GM10248 (cell line): Measurements from ENCODE around the gene SH3BP5.
A peak's percentile ranks its signal among the peaks of the same experiment; 100 is the strongest.
"Not testable (repeated sequence)": the region's sequence is repeated elsewhere in the genome, so short reads cannot be mapped to it uniquely, and the experiment has no call there.

Experiments
- CTCF ChIA-PET: fragments of 300-600 bp; sonication (Branson Sonifier 250); formaldehyde crosslinking; extraction: SDS; loops from one replicate; lab custom pipeline; 2021; ENCODE audit warnings: antibody characterized with exemption; lab: Yijun Ruan, JAX
- POLR2A ChIA-PET: fragments of 350-650 bp; sonication (Branson Sonifier 250); formaldehyde crosslinking; extraction: SDS; loops from one replicate; lab custom pipeline; 2020; ENCODE audit warnings: antibody characterized with exemption; lab: Yijun Ruan, JAX
- DNase-seq: peaks from one replicate; pipeline ENCODE4 v3.0.0; 2012; ENCODE audit errors: extremely low spot score
- TF ChIP-seq, protein P1 (sequence below): IDR thresholded peaks from 2 replicates; pipeline ENCODE4 v1.5.1; 2012; ENCODE audit warnings: mild to moderate bottlenecking, low read depth; ENCODE audit errors: extremely low read depth, missing control alignments, control extremely low read depth

The SH3BP5 gene

DNA sequence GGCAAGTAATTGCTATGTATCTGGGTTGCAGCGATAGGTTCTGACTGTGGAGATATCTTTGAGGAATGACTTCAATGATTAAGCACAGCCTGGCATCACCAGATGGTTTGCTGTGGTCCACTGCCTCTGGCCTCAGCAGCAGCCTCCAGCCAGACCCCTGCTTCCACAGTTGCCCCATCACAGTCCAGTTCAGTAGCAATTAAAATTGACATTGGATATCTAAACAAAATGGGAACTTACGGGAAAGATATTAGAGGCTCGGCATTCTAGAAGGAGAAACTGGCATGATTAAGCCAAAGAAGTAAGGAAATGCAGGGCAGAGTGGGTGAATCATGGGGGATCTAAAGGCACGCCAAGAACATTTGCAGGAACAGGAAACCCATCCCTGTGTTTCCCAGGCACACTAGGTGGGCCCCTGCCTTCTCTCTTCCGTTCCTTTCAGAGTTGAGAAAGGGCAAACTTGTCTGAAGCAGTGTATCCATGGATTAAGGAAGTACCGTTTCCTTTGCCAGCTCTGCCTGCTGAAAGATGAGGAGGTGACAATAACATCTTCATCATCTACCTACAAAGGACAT is 36.3 kb upstream of the SH3BP5 start:
- CTCF ChIA-PET = interaction anchor here (1.0 to 5.2 kb wide), 2 partner anchors 37 to 100 kb away, joined by 3 to 28 read pairs; no protein-coding TSS in a partner anchor
- no peak for DNase-seq
- POLR2A ChIA-PET = no interaction called here
- TF ChIP-seq, protein P1, sequence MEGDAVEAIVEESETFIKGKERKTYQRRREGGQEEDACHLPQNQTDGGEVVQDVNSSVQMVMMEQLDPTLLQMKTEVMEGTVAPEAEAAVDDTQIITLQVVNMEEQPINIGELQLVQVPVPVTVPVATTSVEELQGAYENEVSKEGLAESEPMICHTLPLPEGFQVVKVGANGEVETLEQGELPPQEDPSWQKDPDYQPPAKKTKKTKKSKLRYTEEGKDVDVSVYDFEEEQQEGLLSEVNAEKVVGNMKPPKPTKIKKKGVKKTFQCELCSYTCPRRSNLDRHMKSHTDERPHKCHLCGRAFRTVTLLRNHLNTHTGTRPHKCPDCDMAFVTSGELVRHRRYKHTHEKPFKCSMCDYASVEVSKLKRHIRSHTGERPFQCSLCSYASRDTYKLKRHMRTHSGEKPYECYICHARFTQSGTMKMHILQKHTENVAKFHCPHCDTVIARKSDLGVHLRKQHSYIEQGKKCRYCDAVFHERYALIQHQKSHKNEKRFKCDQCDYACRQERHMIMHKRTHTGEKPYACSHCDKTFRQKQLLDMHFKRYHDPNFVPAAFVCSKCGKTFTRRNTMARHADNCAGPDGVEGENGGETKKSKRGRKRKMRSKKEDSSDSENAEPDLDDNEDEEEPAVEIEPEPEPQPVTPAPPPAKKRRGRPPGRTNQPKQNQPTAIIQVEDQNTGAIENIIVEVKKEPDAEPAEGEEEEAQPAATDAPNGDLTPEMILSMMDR = no peak

DNA sequence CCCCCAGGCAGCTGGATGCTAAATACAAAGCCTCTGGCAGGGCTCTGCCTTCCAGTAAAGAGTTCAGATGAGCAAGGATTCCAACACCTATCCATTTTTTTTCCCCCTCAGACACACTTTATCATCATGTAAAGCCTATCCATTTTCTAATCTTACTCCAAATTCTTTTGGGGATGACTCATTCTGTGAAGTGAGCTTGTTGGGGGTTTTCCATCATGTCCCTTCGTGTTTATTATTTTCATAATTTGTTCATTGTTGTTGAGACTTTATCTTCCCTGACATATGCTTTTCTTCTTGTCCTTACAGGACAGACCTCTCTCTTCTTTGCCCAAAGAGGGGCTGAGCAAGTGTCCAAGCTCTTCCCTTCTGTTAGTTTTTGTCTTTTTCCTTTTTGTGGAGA is 34.7 kb upstream of the SH3BP5 start:
- ChIA-PET POLR2A (interaction anchor here (0.6 kb wide), 1 partner anchor 228 kb away, joined by 4 read pairs; no protein-coding TSS in a partner anchor), CTCF (interaction anchor here (0.9 to 5.2 kb wide), 7 partner anchors 12 to 99 kb away, joined by 3 to 28 read pairs (median 8); partner anchors contain the start of gene SH3BP5)
- no peak for DNase-seq
- TF ChIP-seq, protein P1 = no peak

DNA sequence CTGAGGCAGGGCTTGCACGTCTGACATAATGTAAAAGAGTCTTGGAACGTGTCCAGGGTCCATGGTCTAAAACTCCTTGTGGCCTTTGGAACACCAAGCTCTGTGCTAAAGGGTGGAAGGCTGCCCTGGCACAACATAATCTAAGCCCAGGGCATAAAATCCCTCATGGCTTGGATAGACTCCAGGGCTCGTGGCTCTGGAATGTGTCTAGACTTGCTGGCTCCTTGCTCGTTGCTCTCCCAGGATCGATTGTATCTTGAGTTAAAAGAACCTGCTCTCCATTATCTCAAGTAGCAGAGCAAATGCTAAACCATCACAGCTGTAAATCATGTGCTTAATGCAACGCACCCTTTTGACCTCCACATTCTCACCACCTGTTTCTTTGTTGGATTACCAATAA is 31.7 kb upstream of the SH3BP5 start:
- CTCF ChIA-PET = interaction anchor here (0.7 to 1.6 kb wide), 6 partner anchors 15 to 96 kb away, joined by 3 to 4 read pairs (median 3); no protein-coding TSS in a partner anchor
- POLR2A ChIA-PET, DNase-seq: not testable (repeated sequence)

DNA sequence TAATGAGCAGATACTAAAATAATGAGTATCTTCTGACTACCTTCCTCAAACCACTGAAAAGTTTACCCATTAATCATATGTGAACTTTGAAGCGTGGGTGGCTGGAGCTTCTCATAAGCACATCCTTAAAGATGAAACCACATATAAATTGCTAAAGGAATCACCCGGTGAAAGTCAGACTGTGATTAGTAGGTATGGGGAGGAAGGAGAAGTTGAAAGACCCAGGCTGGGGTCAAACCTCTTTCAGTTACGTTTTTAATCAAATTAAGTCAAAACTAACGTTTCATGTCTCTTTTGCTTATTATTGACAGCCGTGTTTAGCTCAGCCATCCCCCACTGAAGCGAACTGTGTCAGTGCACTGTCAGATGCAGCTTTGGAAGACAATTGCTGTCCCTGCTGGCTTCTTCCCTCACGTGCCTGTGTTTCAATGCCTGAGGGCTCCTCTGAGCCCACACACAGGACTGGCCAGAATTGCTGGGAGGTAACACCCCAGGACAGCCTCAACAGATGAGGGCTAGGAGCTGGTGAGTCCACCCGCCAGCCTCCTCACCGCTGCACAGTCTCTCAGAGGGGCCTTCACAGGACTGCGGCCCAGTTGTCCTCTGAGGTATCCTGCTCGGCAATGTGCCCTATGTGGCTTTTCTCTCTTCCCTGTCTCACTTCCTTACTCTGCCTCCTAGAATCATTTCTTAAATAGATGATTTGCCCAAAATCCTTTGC is 29.3 kb upstream of the SH3BP5 start:
- POLR2A ChIA-PET = interaction anchor here (0.5 to 1.0 kb wide), 3 partner anchors 11 to 245 kb away, joined by 3 to 5 read pairs (median 3); no protein-coding TSS in a partner anchor

DNA sequence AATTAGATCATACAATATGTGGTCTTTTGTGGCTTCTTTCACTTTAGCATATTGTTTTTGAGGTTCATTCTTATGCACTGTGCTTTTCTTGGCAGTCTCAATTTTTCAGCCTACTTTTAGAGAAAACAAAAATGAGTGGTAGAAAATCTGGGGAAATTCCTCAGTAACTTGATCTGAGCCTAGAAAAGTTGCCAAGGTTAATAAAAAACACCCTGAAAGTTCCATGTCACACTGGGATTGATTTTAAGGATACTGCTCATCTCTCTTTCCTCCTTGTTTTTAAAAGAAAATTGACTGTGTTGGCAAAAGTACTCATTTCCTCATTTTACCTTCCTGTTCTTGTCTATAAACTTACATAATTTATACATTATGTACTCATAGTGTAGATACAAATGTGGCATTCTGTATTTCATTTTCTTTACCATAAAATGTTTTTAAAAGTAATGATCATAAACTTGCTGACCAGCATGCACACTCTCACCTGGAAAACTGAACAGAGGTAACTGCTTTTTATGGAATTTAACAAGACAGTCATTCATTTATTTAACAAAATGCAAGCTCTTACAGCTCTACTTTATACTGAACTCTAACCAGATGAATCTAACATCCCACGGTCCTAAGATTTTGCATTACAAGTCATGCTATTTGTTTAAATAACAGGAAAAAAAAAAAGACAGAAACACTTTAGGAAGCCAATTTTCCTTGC is 28.6 kb upstream of the SH3BP5 start:
- POLR2A ChIA-PET = interaction anchor here (1.0 kb wide), 1 partner anchor 15 kb away, joined by 3 read pairs; no protein-coding TSS in a partner anchor
- TF ChIP-seq, protein P1 = no peak
- no peak for DNase-seq
- CTCF ChIA-PET = interaction anchor here (1.0 to 2.1 kb wide), 17 partner anchors 10 to 93 kb away, joined by 3 to 15 read pairs (median 4); partner anchors contain the start of gene SH3BP5

More for the DNA sequence above, 29.3 kb upstream of the SH3BP5 start:
- peak; percentile 83 for DNase-seq
- TF ChIP-seq, protein P1 = no peak
- CTCF ChIA-PET = interaction anchor here (1.0 to 2.1 kb wide), 19 partner anchors 11 to 97 kb away, joined by 3 to 15 read pairs (median 4); partner anchors contain the start of gene SH3BP5

DNA sequence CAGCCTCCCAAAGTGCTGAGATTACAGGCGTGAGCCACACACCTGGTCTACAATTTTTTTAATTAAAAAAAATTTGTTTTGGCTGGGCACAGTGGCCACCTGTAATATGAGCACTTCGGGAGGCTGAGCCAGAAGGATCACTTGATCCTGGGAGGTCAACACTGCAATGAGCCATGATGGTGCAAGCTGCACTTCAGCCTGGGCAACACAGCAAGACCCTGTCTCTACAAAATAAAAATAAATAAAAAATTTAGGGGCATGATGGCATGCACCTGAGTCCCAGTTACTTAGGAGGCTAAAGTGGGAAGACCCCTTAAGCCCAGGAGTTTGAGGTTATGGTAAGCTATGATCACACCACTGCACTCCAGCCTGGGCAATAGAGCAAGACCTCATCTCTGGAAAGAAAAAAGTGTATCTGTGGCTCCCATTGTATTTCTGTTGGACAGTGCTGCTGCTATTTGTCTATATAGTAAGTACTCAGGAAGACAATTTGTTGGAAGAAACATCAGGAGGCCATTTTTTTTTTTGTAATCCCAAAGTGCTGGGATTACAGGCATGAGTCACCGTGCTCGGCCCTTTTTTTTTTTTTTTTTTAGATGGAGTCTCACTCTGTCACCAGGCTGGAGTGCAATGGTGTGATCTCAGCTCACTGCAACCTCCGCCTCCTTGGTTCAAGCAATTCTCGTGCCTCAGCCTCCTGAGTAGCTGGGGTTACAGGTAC is 27.5 kb upstream of the SH3BP5 start:
- DNase-seq = no peak
- CTCF ChIA-PET = interaction anchor here (1.1 to 2.1 kb wide), 3 partner anchors 14 to 45 kb away, joined by 4 to 6 read pairs (median 4); partner anchors contain the start of gene SH3BP5
- POLR2A ChIA-PET = no interaction called here
- TF ChIP-seq, protein P1 = no peak

DNA sequence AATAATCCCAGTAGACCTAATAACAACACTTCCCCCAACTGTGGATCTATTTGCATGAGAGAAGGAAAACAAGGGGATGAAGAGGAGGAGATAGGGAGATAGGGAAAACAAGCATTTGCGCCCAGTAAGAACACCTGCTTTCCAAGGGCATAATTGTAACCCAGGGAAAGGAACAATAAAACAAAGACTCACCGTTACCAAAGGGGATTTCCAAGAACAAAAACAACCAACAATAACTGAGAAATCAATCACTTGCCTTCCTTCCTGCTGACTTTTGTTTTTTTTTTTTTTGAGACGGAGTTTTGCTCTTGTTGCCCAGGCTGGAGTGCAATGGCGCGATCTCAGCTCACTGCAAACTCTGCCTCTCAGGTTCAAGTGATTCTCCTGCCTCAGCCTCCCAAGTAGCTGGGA is 24.3 kb upstream of the SH3BP5 start:
- DNase-seq = peak; percentile 37
- CTCF ChIA-PET = interaction anchor here (2.8 to 2.9 kb wide), 2 partner anchors 11 to 90 kb away, joined by 12 to 19 read pairs; no protein-coding TSS in a partner anchor
- POLR2A ChIA-PET = interaction anchor here (0.7 kb wide), 1 partner anchor 92 kb away, joined by 3 read pairs; no protein-coding TSS in a partner anchor
